H1 (cell line): ENCODE measurements around the gene OTOF. TPM values are rescaled to one million over a fixed set of nuclear protein-coding genes. Genes with fewer than 3 reads are reported as not detected.

Experiments used
- CTCF ChIA-PET: fragments of 300-600 bp; sonication (Branson Sonifier 250); formaldehyde crosslinking; loops from one replicate; lab custom pipeline; 2021; ENCODE audit not compliant: partially characterized antibody; lab: Charles Lee
- POLR2A ChIA-PET: fragments of 300-600 bp; sonication (Branson Sonifier 250); formaldehyde crosslinking; loops from one replicate; lab custom pipeline; 2021; ENCODE audit warnings: inconsistent platforms; ENCODE audit not compliant: partially characterized antibody; lab: Charles Lee
- DNase-seq, 2 experiments: peaks; one replicate each; pipeline versions ENCODE4 v3.0.0 to v3.0.0-alpha.2; 2010 to 2022; ENCODE audit warnings: low spot score in 2 of 2, low read depth in 1 of 2, mixed read lengths in 1 of 2
- FAIRE-seq: peaks from 2 replicates; lab custom pipeline; 2011; peaks lifted over from hg19 to GRCh38; lab: Jason Lieb, UNC
- H2AFZ ChIP-seq: 2 replicates; pipeline ENCODE4 v1.8.1; 2012; ENCODE audit warnings: low read length, inconsistent platforms
- H2AK5ac ChIP-seq: 2 replicates; pipeline ENCODE4 v1.6.1; 2013; ENCODE audit warnings: low read depth, low read length
- H2BK120ac ChIP-seq: replicated peaks from 2 replicates; pipeline ENCODE3; 2013; ENCODE audit warnings: low read depth, low read length, inconsistent platforms
- H2BK12ac ChIP-seq: 2 replicates; pipeline ENCODE4 v1.6.1; 2013; ENCODE audit warnings: low read depth, low read length
- H2BK15ac ChIP-seq: 2 replicates; pipeline ENCODE4 v1.6.1; 2013; ENCODE audit warnings: low read length
- H2BK20ac ChIP-seq: 2 replicates; pipeline ENCODE4 v1.6.1; 2013; ENCODE audit warnings: low read length
- H2BK5ac ChIP-seq: 2 replicates; pipeline ENCODE4 v1.6.1; 2013; ENCODE audit warnings: low read depth, low read length
- H3K14ac ChIP-seq: 2 replicates; pipeline ENCODE4 v1.6.1; 2013; ENCODE audit warnings: inconsistent platforms; ENCODE audit not compliant: insufficient read length
- H3K18ac ChIP-seq: 2 replicates; pipeline ENCODE4 v1.6.1; 2013; ENCODE audit warnings: low read length; ENCODE audit errors: extremely low read depth
- H3K23ac ChIP-seq: 2 replicates; pipeline ENCODE4 v1.6.1; 2013; ENCODE audit warnings: inconsistent platforms; ENCODE audit not compliant: insufficient read length
- H3K23me2 ChIP-seq: 2 replicates; pipeline ENCODE4 v1.6.1; 2013; ENCODE audit warnings: low read depth, low read length
- H3K27ac ChIP-seq: 2 replicates; pipeline ENCODE4 v1.6.1; 2011; ENCODE audit warnings: low read depth, low read length, inconsistent platforms
- H3K27me3 ChIP-seq, 4 experiments: replicated peaks in 1 of 4; 1 replicate in 1 of 4; 2 replicates in 3 of 4; pipeline versions ENCODE4 v1.6.1 to v1.8.1; 2011 to 2013; ENCODE audit warnings: low read length in 3 of 4, mild to moderate bottlenecking in 3 of 4, inconsistent platforms in 2 of 4, mixed read lengths in 2 of 4, moderate library complexity in 1 of 4; ENCODE audit not compliant: control insufficient read depth in 3 of 4, insufficient read depth in 3 of 4; ENCODE audit errors: extremely low read depth in 1 of 4
- H3K36me3 ChIP-seq, 4 experiments: 2 replicates each; pipeline versions ENCODE4 v1.6.1 to v1.8.1; 2011 to 2013; ENCODE audit warnings: mild to moderate bottlenecking in 4 of 4, low read length in 3 of 4, moderate library complexity in 2 of 4, control low read depth in 1 of 4, inconsistent platforms in 1 of 4; ENCODE audit not compliant: insufficient read depth in 4 of 4, control insufficient read depth in 2 of 4
- H3K4ac ChIP-seq: replicated peaks from 2 replicates; pipeline ENCODE3; 2013; ENCODE audit warnings: low read length, low read depth, mixed read lengths, inconsistent platforms; ENCODE audit not compliant: insufficient read length
- H3K4me1 ChIP-seq, 4 experiments: replicated peaks in 1 of 4; 1 replicate in 1 of 4; 2 replicates in 3 of 4; pipeline versions ENCODE4 v1.6.1 to v1.8.1; 2011 to 2013; ENCODE audit warnings: low read length in 3 of 4, inconsistent platforms in 2 of 4, mixed read lengths in 1 of 4; ENCODE audit not compliant: insufficient read depth in 4 of 4, control insufficient read depth in 3 of 4
- H3K4me2 ChIP-seq, 2 experiments: 2 replicates each; pipeline versions ENCODE4 v1.6.1 to v1.8.1; 2011 to 2013; ENCODE audit warnings: low read depth in 2 of 2, low read length in 2 of 2, control low read depth in 1 of 2, inconsistent platforms in 1 of 2, mild to moderate bottlenecking in 1 of 2; ENCODE audit not compliant: insufficient read depth in 1 of 2
- H3K4me3 ChIP-seq, 4 experiments: fragments of 200-600, 300-600 bp in 1 of 4; sonication (generic), shearing (Covaris generic), sonication (Bioruptor Twin) in 1 of 4; 2 replicates each; pipeline versions ENCODE4 v1.5.1 to v1.8.1; 2011 to 2016; ENCODE audit warnings: low read length in 4 of 4, low read depth in 3 of 4, control low read depth in 2 of 4, inconsistent platforms in 2 of 4, mild to moderate bottlenecking in 2 of 4, mixed read lengths in 1 of 4, moderate library complexity in 1 of 4; ENCODE audit not compliant: insufficient read depth in 2 of 4; ENCODE audit errors: extremely low read depth in 1 of 4
- H3K56ac ChIP-seq: replicated peaks from 2 replicates; pipeline ENCODE3; 2013; ENCODE audit warnings: low read depth, mild to moderate bottlenecking, mixed read lengths, low read length, inconsistent platforms; ENCODE audit not compliant: insufficient read length
- H3K79me1 ChIP-seq: 2 replicates; pipeline ENCODE4 v1.6.1; 2013; ENCODE audit warnings: low read depth, low read length, control low read depth
- H3K79me2 ChIP-seq, 2 experiments: 2 replicates each; pipeline versions ENCODE4 v1.6.1 to v1.8.1; 2012 to 2013; ENCODE audit warnings: low read length in 2 of 2, mild to moderate bottlenecking in 2 of 2, inconsistent platforms in 1 of 2; ENCODE audit not compliant: insufficient read depth in 2 of 2, control insufficient read depth in 1 of 2
- H3K9ac ChIP-seq, 4 experiments: replicated peaks in 1 of 4; 1 replicate in 1 of 4; 2 replicates in 3 of 4; pipeline versions ENCODE4 v1.6.1 to v1.8.1; 2011 to 2013; ENCODE audit warnings: low read depth in 3 of 4, low read length in 3 of 4, control low read depth in 2 of 4, mild to moderate bottlenecking in 2 of 4, moderate library complexity in 2 of 4, inconsistent platforms in 1 of 4; ENCODE audit errors: extremely low read depth in 1 of 4
- H3K9me3 ChIP-seq, 2 experiments: 2 replicates each; pipeline versions ENCODE4 v1.6.1 to v1.8.1; 2012 to 2013; ENCODE audit warnings: mild to moderate bottlenecking in 2 of 2, moderate library complexity in 2 of 2, control low read depth in 1 of 2, inconsistent platforms in 1 of 2, low read depth in 1 of 2, low read length in 1 of 2, mixed read lengths in 1 of 2; ENCODE audit not compliant: insufficient read depth in 2 of 2
- H4K20me1 ChIP-seq, 2 experiments: replicated peaks in 1 of 2; 2 replicates each; pipeline versions ENCODE3 to v1.8.1; 2011 to 2013; ENCODE audit warnings: inconsistent platforms in 2 of 2, low read length in 2 of 2, mild to moderate bottlenecking in 1 of 2; ENCODE audit not compliant: insufficient read depth in 2 of 2, control insufficient read depth in 1 of 2
- H4K5ac ChIP-seq: 2 replicates; pipeline ENCODE4 v1.6.1; 2013; ENCODE audit warnings: low read length, low read depth, mixed read lengths, inconsistent platforms; ENCODE audit not compliant: insufficient read length
- H4K8ac ChIP-seq: 2 replicates; pipeline ENCODE4 v1.8.0; 2013; ENCODE audit warnings: mild to moderate bottlenecking, moderate library complexity, low read length, inconsistent platforms; ENCODE audit not compliant: insufficient read depth; ENCODE audit errors: extremely low read depth
- H4K91ac ChIP-seq: replicated peaks from 2 replicates; pipeline ENCODE3; 2013; ENCODE audit warnings: low read length, mixed read lengths, inconsistent platforms; ENCODE audit not compliant: insufficient read length
- BRCA1 ChIP-seq: IDR thresholded peaks from 2 replicates; pipeline ENCODE4 v1.6.1; 2012; ENCODE audit warnings: low read depth, low read length, improper control_type of control experiment
- CBX8 ChIP-seq: fragments of 300-800, 300-1000 bp; sonication (generic); IDR thresholded peaks from 2 replicates; pipeline ENCODE4 v1.7.1; 2016; ENCODE audit warnings: low read depth, low read length, borderline replicate concordance
- CTBP2 ChIP-seq: IDR thresholded peaks from 2 replicates; pipeline ENCODE4 v1.7.0; 2011; ENCODE audit warnings: borderline replicate concordance, mild to moderate bottlenecking, moderate library complexity, mixed read lengths, low read length; ENCODE audit not compliant: insufficient read depth, insufficient read length
- EP300 ChIP-seq, 2 experiments: IDR thresholded peaks; 1 replicate in 1 of 2; 2 replicates in 1 of 2; pipeline ENCODE4 v1.6.1; 2011 to 2012; ENCODE audit warnings: low read depth in 2 of 2, low read length in 2 of 2, mild to moderate bottlenecking in 2 of 2, borderline replicate concordance in 1 of 2, inconsistent platforms in 1 of 2, moderate library complexity in 1 of 2
- FOSL1 ChIP-seq: IDR thresholded peaks from 2 replicates; pipeline ENCODE4 v1.6.1; 2011; ENCODE audit warnings: mild to moderate bottlenecking, low read depth, low read length, moderate library complexity; ENCODE audit not compliant: insufficient read depth
- HDAC2 ChIP-seq, 2 experiments: fragments of 300-600 bp in 1 of 2; sonication (generic) in 1 of 2; IDR thresholded peaks; 2 replicates each; pipeline ENCODE4 v1.6.1; 2011 to 2012; ENCODE audit warnings: low read depth in 2 of 2, low read length in 2 of 2, mild to moderate bottlenecking in 2 of 2, moderate library complexity in 2 of 2, borderline replicate concordance in 1 of 2, inconsistent platforms in 1 of 2
- MAFK ChIP-seq: IDR thresholded peaks from 2 replicates; pipeline ENCODE4 v1.6.1; 2012; ENCODE audit warnings: low read depth, mild to moderate bottlenecking, improper control_type of control experiment, low read length
- POLR2AphosphoS5 ChIP-seq: IDR thresholded peaks from 2 replicates; pipeline ENCODE4 v1.6.1; 2011; ENCODE audit warnings: low read depth, low read length
- SIN3A ChIP-seq, 2 experiments: IDR thresholded peaks in 1 of 2; conservative IDR thresholded peaks in 1 of 2; 2 replicates each; pipeline ENCODE4 v1.6.1; 2011 to 2012; ENCODE audit warnings: low read length in 2 of 2, improper control_type of control experiment in 1 of 2, low read depth in 1 of 2, mild to moderate bottlenecking in 1 of 2
- SIRT6 ChIP-seq: IDR thresholded peaks from one replicate; pipeline ENCODE4 v1.7.1; 2012; ENCODE audit warnings: low read length, inconsistent platforms
- USF2 ChIP-seq: IDR thresholded peaks from 2 replicates; pipeline ENCODE4 v1.6.1; 2011; ENCODE audit warnings: low read length, improper control_type of control experiment
- WGBS, 2 experiments: shearing (Covaris generic) in 1 of 2; methylation state at CpG; one replicate each; pipeline versions ENCODE4 v1.1.6 to v1.1.7; 2013 to 2015; ENCODE audit warnings: low lambda C conversion rate in 2 of 2, mixed read lengths in 2 of 2, inconsistent platforms in 1 of 2, low coverage in 1 of 2, missing lambda C conversion rate in 1 of 2; ENCODE audit not compliant: insufficient replicate concordance in 2 of 2, insufficient coverage in 1 of 2, insufficient read length in 1 of 2; ENCODE audit errors: extremely low coverage in 1 of 2, missing lambda C conversion rate in 1 of 2; 5-methylcytosine and 5-hydroxymethylcytosine counted together
- polyA plus RNA-seq, 7 experiments: library from polyadenylated mRNA; depleted of rRNA in 3 of 7; stranded (reverse) in 5 of 7; unstranded in 2 of 7; fragments of >200 nt in 5 of 7; fragments of 200-250 nt in 2 of 7; gene quantifications; 1 replicate in 5 of 7; 2 replicates in 1 of 7; 4 replicates in 1 of 7; pipeline versions ENCODE4 v1.2.1 to v1.2.3, GENCODE V29; 2011 to 2013; ENCODE audit warnings: missing spikeins in 2 of 7, mixed read lengths in 2 of 7
- total RNA-seq: library from RNA; stranded (reverse); fragmentation: NEBNext Ultra II Directional; extraction: Animal tissue kit (Norgen Biotek cat#: 25700); gene quantifications from 2 replicates; pipeline ENCODE4 v1.2.1, GENCODE V29; 2021

OTOF gene
- total and polyA plus RNA-seq, 2 of the 8 experiments (the other 6 are each of a cell fraction or from before 2014, with no cell fraction given): 0.06 TPM; not detected in 1

GRCh38 chr2:26511466-26511865 lies 33.5 kb upstream of the OTOF start:
- Histone ChIP-seq H3K18ac (no peak overlapping the region), H3K27ac (no peak overlapping the region), H4K20me1 (no peaks in the 10 kb centered on the region), H3K56ac (no peak overlapping the region), H2AFZ (no peak overlapping the region), H4K91ac (no peak overlapping the region), H3K27me3 (peaks cover 0 to 3% (median 0%) of the 10 kb centered on the region in 4 experiments; a peak in 1 of 7 replicates), H4K5ac (no peak overlapping the region), H3K9me3 (no peaks in the 10 kb centered on the region), H2BK12ac (no peak overlapping the region), H2BK20ac (no peak overlapping the region), H3K14ac (no peak overlapping the region), H3K4ac (no peak overlapping the region), H2BK120ac (no peak overlapping the region), H3K36me3 (no peaks in the 10 kb centered on the region), H4K8ac (no peak overlapping the region), H3K23me2 (no peaks in the 10 kb centered on the region), H3K4me3 (no peak overlapping the region), H2BK5ac (no peak overlapping the region), H3K4me2 (no peak overlapping the region), H3K23ac (no peak overlapping the region), H3K9ac (no peak overlapping the region), H2BK15ac (no peak overlapping the region), H3K4me1 (no peaks in the 10 kb centered on the region), H3K79me2 (no peaks in the 10 kb centered on the region), H3K79me1 (no peaks in the 10 kb centered on the region), H2AK5ac (no peak overlapping the region)
- ChIA-PET CTCF (interaction anchor here (0.6 to 6.8 kb wide), 9 partner anchors 9 to 1533 kb away, joined by 3 to 51 read pairs (median 3); a partner anchor contains a TSS), POLR2A (interaction anchor here (1.9 kb wide), 1 partner anchor 9 kb away, joined by 4 read pairs; no protein-coding TSS in a partner anchor)
- no peak for TF ChIP-seq USF2
- TF ChIP-seq BRCA1: no peak
- TF ChIP-seq POLR2AphosphoS5: no peak
- no peak for TF ChIP-seq FOSL1
- TF ChIP-seq EP300 (IDR thresholded peaks at IDR 0.05; ENCODE audit: borderline replicate concordance in 1 of 2, low read depth in 2 of 2, low read length in 2 of 2): no peak
- no peak for TF ChIP-seq SIN3A (conservative IDR thresholded peaks at IDR 0.05 in 1 of 2, IDR thresholded peaks at IDR 0.05 in 1 of 2; ENCODE audit: low read depth in 1 of 2, low read length in 2 of 2)
- TF ChIP-seq CTBP2: no peak
- TF ChIP-seq HDAC2 (IDR thresholded peaks at IDR 0.05; ENCODE audit: borderline replicate concordance in 1 of 2, low read depth in 2 of 2, low read length in 2 of 2): no peak
- no peak for TF ChIP-seq CBX8
- no peak for TF ChIP-seq SIRT6
- no peak for TF ChIP-seq MAFK
- FAIRE-seq (no peak), DNase-seq (no peak)
- WGBS, 2 experiments: 92% methylated on average over 7 of the region's 7 CpGs; no CpG with 5 or more reads in 1 of the 2 experiments
